ENCODE results near the gene MSL1. TPM values are rescaled to one million over a fixed set of nuclear protein-coding genes. Genes with fewer than 3 reads are reported as not detected.

Gene MSL1
- total and polyA plus RNA-seq, 2 of the 13 experiments (the other 11 are each of a cell fraction or from before 2014, with no cell fraction given): 63.8 to 88.5 TPM

DNA sequence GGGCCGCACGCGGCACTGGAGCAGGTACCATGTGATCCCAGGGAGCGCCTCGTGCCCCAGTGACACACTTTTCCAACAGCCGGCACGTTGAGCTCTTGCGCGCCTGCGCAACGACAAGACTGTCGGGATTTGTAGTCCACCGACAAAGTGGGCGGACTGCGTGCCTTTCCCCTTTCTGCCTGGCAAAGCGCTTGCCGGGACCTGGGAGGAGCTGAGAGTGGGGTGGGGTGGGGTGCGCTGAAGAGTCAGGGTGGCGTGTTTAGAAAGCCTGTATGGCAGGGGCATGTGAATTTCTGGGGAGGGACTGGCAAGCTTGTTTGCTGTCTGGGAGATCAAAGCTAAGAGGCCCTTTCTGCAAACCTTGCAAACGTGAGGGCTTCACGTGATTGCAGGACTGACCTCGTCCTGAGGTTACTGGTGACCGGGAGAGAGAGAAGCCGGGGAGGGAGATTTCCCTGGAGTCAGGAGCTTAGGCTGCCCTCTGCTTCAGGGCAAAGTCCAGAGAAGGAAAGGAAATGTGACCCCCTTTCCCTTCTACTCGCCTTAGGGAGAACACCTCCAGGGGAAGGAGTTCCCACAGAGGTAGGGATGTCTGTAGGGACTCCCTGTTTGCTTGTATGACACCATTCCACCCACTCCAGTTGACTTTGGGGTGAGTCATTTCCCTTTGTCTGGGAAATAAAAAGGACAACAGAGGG, 21.0 kb upstream of the MSL1 start (continued):
- peak; percentile 73 for TF ChIP-seq ZNF598 (CRISPR knock-in tag; IDR thresholded peaks at IDR 0.05; ENCODE audit: borderline replicate concordance)
- TF ChIP-seq THAP11 (CRISPR knock-in tag; IDR thresholded peaks at IDR 0.05): peak; percentile 98
- TF ChIP-seq, protein P1, sequence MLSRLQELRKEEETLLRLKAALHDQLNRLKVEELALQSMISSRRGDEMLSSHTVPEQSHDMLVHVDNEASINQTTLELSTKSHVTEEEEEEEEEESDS (CRISPR knock-in tag; IDR thresholded peaks at IDR 0.05; ENCODE audit: borderline replicate concordance): no peak
- TF ChIP-seq, protein P2, sequence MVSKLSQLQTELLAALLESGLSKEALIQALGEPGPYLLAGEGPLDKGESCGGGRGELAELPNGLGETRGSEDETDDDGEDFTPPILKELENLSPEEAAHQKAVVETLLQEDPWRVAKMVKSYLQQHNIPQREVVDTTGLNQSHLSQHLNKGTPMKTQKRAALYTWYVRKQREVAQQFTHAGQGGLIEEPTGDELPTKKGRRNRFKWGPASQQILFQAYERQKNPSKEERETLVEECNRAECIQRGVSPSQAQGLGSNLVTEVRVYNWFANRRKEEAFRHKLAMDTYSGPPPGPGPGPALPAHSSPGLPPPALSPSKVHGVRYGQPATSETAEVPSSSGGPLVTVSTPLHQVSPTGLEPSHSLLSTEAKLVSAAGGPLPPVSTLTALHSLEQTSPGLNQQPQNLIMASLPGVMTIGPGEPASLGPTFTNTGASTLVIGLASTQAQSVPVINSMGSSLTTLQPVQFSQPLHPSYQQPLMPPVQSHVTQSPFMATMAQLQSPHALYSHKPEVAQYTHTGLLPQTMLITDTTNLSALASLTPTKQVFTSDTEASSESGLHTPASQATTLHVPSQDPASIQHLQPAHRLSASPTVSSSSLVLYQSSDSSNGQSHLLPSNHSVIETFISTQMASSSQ (IDR thresholded peaks at IDR 0.05; ENCODE audit: low read depth): peak; percentile 9
- TF ChIP-seq, protein P2 (CRISPR knock-in tag; IDR thresholded peaks at IDR 0.05; ENCODE audit: borderline replicate concordance): peak; percentile 93
- TF ChIP-seq TCF7L2 (IDR thresholded peaks at IDR 0.05; ENCODE audit: low read depth, low read length): peak; percentile 86
- peak; percentile 48; the same call in 1 of the 2 replicates for TF ChIP-seq ZNF33A (CRISPR knock-in tag; IDR thresholded peaks at IDR 0.05; ENCODE audit: borderline replicate concordance)
- TF ChIP-seq HNF4A (CRISPR knock-in tag; IDR thresholded peaks at IDR 0.05): peak; percentile 95
- TF ChIP-seq, protein P3, sequence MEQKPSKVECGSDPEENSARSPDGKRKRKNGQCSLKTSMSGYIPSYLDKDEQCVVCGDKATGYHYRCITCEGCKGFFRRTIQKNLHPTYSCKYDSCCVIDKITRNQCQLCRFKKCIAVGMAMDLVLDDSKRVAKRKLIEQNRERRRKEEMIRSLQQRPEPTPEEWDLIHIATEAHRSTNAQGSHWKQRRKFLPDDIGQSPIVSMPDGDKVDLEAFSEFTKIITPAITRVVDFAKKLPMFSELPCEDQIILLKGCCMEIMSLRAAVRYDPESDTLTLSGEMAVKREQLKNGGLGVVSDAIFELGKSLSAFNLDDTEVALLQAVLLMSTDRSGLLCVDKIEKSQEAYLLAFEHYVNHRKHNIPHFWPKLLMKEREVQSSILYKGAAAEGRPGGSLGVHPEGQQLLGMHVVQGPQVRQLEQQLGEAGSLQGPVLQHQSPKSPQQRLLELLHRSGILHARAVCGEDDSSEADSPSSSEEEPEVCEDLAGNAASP (CRISPR knock-in tag; IDR thresholded peaks at IDR 0.05; ENCODE audit: borderline replicate concordance): peak; percentile 100
- peak; percentile 87 for TF ChIP-seq KAT8 (CRISPR knock-in tag; IDR thresholded peaks at IDR 0.05)
- TF ChIP-seq NFYB (CRISPR knock-in tag; IDR thresholded peaks at IDR 0.05): peak; percentile 6; the same call in 1 of the 2 replicates
- peak; percentile 96; the same call in 1 of the 2 replicates for TF ChIP-seq SMAD9 (CRISPR knock-in tag; IDR thresholded peaks at IDR 0.05)
- TF ChIP-seq SRSF9 (IDR thresholded peaks at IDR 0.05; ENCODE audit: borderline replicate concordance, insufficient read depth, low read depth, low read length, poor library complexity, severe bottlenecking): no peak
- TF ChIP-seq SAFB2 (CRISPR knock-in tag; IDR thresholded peaks at IDR 0.05; ENCODE audit: borderline replicate concordance, low read depth): peak; percentile 63; the same call in 1 of the 2 replicates
- peak; percentile 97 for TF ChIP-seq JUND (CRISPR knock-in tag; IDR thresholded peaks at IDR 0.05)
- peak; percentile 86; the same call in 1 of the 2 replicates for TF ChIP-seq ZNF350 (CRISPR knock-in tag; IDR thresholded peaks at IDR 0.05; ENCODE audit: borderline replicate concordance, low read depth)
- TF ChIP-seq, protein P4, sequence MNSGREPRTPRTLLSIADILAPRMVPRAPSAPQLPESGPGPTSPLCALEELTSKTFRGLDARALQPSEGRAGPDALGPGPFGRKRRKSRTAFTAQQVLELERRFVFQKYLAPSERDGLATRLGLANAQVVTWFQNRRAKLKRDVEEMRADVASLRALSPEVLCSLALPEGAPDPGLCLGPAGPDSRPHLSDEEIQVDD (CRISPR knock-in tag; IDR thresholded peaks at IDR 0.05; ENCODE audit: borderline replicate concordance): peak; percentile 88; the same call in 1 of the 2 replicates
- TF ChIP-seq MED1 (CRISPR knock-in tag; IDR thresholded peaks at IDR 0.05): peak; percentile 86
- TF ChIP-seq DPF2 (CRISPR knock-in tag; IDR thresholded peaks at IDR 0.05; ENCODE audit: borderline replicate concordance, low read depth): peak; percentile 74
- peak; percentile 91 for TF ChIP-seq ZNF589 (CRISPR knock-in tag; conservative IDR thresholded peaks at IDR 0.05)
- TF ChIP-seq, protein P5, sequence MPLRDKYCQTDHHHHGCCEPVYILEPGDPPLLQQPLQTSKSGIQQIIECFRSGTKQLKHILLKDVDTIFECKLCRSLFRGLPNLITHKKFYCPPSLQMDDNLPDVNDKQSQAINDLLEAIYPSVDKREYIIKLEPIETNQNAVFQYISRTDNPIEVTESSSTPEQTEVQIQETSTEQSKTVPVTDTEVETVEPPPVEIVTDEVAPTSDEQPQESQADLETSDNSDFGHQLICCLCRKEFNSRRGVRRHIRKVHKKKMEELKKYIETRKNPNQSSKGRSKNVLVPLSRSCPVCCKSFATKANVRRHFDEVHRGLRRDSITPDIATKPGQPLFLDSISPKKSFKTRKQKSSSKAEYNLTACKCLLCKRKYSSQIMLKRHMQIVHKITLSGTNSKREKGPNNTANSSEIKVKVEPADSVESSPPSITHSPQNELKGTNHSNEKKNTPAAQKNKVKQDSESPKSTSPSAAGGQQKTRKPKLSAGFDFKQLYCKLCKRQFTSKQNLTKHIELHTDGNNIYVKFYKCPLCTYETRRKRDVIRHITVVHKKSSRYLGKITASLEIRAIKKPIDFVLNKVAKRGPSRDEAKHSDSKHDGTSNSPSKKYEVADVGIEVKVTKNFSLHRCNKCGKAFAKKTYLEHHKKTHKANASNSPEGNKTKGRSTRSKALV (CRISPR knock-in tag; IDR thresholded peaks at IDR 0.05): peak; percentile 59; the same call in 1 of the 2 replicates
